GM12865 (cell line): ENCODE results near the gene CEP164.

ENCODE experiments used
- DNase-seq: peaks from one replicate; pipeline ENCODE4 v3.0.0; 2010; ENCODE audit warnings: low read depth
- H3K4me3 ChIP-seq: 2 replicates; pipeline ENCODE4 v1.5.1; 2011; ENCODE audit warnings: mild to moderate bottlenecking, low read depth, low read length, control low read depth
- CTCF ChIP-seq: IDR thresholded peaks from 2 replicates; pipeline ENCODE4 v1.5.1; 2011; ENCODE audit warnings: low read length, control low read depth, low read depth, inconsistent platforms; ENCODE audit not compliant: insufficient read depth; ENCODE audit errors: missing control alignments

CEP164 gene

GRCh38 chr11:117354550-117354949, 26.9 kb downstream of the CEP164 start:
- no peak for DNase-seq
- no peak overlapping the region for H3K4me3 ChIP-seq
- TF ChIP-seq CTCF = no peak

- H3K4me3 ChIP-seq = no peak overlapping the region
- no peak for DNase-seq
- TF ChIP-seq CTCF = no peak
Observed at GRCh38 chr11:117356126-117356890, 28.7 kb downstream of the CEP164 start.

- no peak for TF ChIP-seq CTCF
- DNase-seq = no peak
Observed at GRCh38 chr11:117361432-117361831, 33.8 kb downstream of the CEP164 start.

GRCh38 chr11:117366248-117366647, 38.6 kb downstream of the CEP164 start:
- DNase-seq = no peak
- no peak overlapping the region for H3K4me3 ChIP-seq
- TF ChIP-seq CTCF = no peak

More at GRCh38 chr11:117361432-117361831, 33.8 kb downstream of the CEP164 start:
- H3K4me3 ChIP-seq = no peak overlapping the region

GRCh38 chr11:117366875-117367274, 39.2 kb downstream of the CEP164 start:
- DNase-seq = no peak
- no peak overlapping the region for H3K4me3 ChIP-seq
- no peak for TF ChIP-seq CTCF

DNA sequence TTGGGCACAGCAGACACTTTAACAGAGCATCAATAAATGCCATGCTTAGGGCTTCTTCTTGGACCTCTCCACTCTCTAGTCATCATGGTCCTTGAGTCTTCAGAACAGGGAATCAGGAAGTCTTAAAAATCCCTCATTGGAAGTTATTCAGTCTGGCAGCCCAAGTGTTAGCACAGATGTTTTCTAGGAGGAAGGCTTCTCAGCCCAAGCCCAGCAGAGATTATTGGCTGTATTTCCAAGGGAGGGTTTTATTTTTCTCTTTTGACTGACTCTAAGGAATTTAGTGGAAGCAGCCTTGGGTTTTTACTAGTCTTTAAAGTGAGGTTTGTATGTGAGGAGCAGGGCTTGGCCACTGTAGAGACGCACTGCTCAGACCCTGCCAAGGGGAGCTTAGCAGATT, 41.9 kb downstream of the CEP164 start:
- DNase-seq = no peak
- no peak for TF ChIP-seq CTCF
- no peak overlapping the region for H3K4me3 ChIP-seq

DNA sequence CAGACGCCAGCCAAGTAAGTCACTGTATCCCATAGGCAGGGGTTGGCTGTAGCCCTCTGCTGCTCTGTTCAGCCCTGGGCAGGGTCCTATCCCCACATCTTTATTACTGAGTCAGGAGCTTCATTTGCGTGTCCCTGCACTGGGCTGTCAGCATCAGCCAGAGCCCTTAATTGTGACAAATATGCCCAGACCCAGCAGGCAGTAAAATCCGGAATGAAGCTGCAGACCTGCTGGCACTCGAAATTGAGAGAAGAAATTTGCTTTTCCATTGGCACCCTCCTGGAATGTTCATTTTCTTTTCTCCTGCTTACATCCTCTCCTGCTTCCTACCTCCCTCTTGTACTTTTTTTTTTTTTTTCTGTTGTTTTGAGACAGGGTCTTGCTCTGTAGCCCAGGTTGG, 43.8 kb downstream of the CEP164 start:
- no peak for DNase-seq
- no peak for TF ChIP-seq CTCF
- H3K4me3 ChIP-seq = no peak overlapping the region
